Thyroid gland (tissue), 4 donors: ENCODE data around the gene DPP10. TPM values are rescaled to one million over a fixed set of nuclear protein-coding genes. Genes with fewer than 3 reads are reported as not detected.

Experiments
- DNase-seq, 2 donors: peaks; one replicate each; pipeline ENCODE4 v3.0.0-alpha.2; 2019
- H3K27ac ChIP-seq, 3 donors: fragments of 200-600 bp; sonication (generic); 1 replicate in 2 of 3; 2 replicates in 1 of 3; pipeline ENCODE4 v1.5.1; 2016 to 2019; ENCODE audit warnings: mild to moderate bottlenecking in 1 of 3, moderate library complexity in 1 of 3
- H3K27me3 ChIP-seq: fragments of 200-600 bp; sonication (generic); one replicate; pipeline ENCODE4 v1.5.1; 2019
- H3K36me3 ChIP-seq, 2 donors: fragments of 200-600 bp; sonication (generic); one replicate each; pipeline ENCODE4 v1.5.1; 2016 to 2019
- H3K4me1 ChIP-seq, 2 donors: fragments of 200-600 bp; sonication (generic); one replicate each; pipeline ENCODE4 v1.5.1; 2017 to 2019
- H3K4me3 ChIP-seq, 3 donors: fragments of 200-600 bp; sonication (generic); replicated peaks in 1 of 3; 1 replicate in 2 of 3; 2 replicates in 1 of 3; pipeline ENCODE4 v1.5.1; 2016; ENCODE audit warnings: mild to moderate bottlenecking in 1 of 3
- H3K9me3 ChIP-seq: fragments of 200-600 bp; sonication (generic); one replicate; pipeline ENCODE4 v1.5.1; 2017
- CTCF ChIP-seq, 6 experiments: fragments of 200-600 bp in 3 of 6; fragments of 450-650 bp in 3 of 6; sonication (generic) in 3 of 6; IDR thresholded peaks; one replicate each; pipeline ENCODE4 v1.5.1; 2016 to 2019; ENCODE audit warnings: antibody characterized with exemption in 6 of 6, mild to moderate bottlenecking in 2 of 6, inconsistent platforms in 1 of 6, moderate library complexity in 1 of 6
- POLR2A ChIP-seq, 2 donors: fragments of 450-650 bp; IDR thresholded peaks; one replicate each; pipeline ENCODE4 v1.6.1; 2017; ENCODE audit warnings: antibody characterized with exemption in 2 of 2, mild to moderate bottlenecking in 2 of 2, moderate library complexity in 1 of 2
- WGBS, 2 donors: methylation state at CpG; one replicate each; pipeline ENCODE4 v1.1.5; 2017; 5-methylcytosine and 5-hydroxymethylcytosine counted together
- intact Hi-C: fragments of 100-400 bp; cut with DNase I; formaldehyde crosslinking; loops from one replicate; pipeline ENCODE4 v1.15.1; 2023
- total RNA-seq, 4 donors: library from RNA; depleted of rRNA; stranded (reverse); fragments of >200 nt; gene quantifications; one replicate each; pipeline ENCODE4 v1.2.3, GENCODE V29; 2016

Gene DPP10
- total RNA-seq, 4 donors from 2014 or later, result 0.63 to 1.3 TPM; not detected in 2

DNA sequence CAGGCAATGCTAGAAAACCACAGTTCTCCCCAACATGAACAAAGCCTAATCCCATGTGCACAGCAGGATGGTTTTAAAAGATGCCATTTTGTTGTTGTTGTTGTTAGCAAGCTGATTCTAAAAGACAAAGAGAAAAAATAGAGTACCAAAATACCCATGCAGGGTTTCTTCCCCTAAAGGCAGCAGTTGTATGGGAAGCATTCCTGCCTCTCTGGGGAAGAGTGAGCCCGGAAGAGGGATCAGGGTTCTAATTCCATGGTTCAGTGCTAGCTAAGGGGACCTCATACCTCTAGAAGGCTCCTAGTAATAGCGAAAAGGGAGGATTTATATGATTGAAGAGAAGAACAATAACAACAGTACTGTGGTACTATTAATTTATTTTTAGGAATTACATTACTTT, 327.6 kb downstream of the DPP10 start:
- H3K4me3 ChIP-seq, result no peak overlapping the region
- no peak for DNase-seq
- no peak overlapping the region for H3K27ac ChIP-seq
- no peaks in the 10 kb centered on the region for H3K27me3 ChIP-seq
- TF ChIP-seq POLR2A (IDR thresholded peaks at IDR 0.05), result no peak
- no peak for TF ChIP-seq CTCF (IDR thresholded peaks at IDR 0.05)
- no peaks in the 10 kb centered on the region for H3K4me1 ChIP-seq
- intact Hi-C loops, result no loop called here
- H3K9me3 ChIP-seq, result no peaks in the 10 kb centered on the region
- H3K36me3 ChIP-seq, result no peaks in the 10 kb centered on the region
- WGBS, 2 donors, result 88 to 90% methylated on average over 2 of the region's 2 CpGs

- Histone ChIP-seq H3K9me3 (no peaks in the 10 kb centered on the region), H3K27ac (no peak overlapping the region), H3K27me3 (no peaks in the 10 kb centered on the region), H3K4me3 (no peak overlapping the region), H3K4me1 (no peaks in the 10 kb centered on the region), H3K36me3 (no peaks in the 10 kb centered on the region)
- no peak for DNase-seq
- 22 to 24% methylated on average over 1 of the region's 1 CpG for WGBS, 2 donors
- intact Hi-C loops, result no loop called here
- no peak for TF ChIP-seq CTCF (IDR thresholded peaks at IDR 0.05)
- no peak for TF ChIP-seq POLR2A (IDR thresholded peaks at IDR 0.05)
Measured at GRCh38 chr2:114784046-114784445, 341.6 kb downstream of the DPP10 start.

DNA sequence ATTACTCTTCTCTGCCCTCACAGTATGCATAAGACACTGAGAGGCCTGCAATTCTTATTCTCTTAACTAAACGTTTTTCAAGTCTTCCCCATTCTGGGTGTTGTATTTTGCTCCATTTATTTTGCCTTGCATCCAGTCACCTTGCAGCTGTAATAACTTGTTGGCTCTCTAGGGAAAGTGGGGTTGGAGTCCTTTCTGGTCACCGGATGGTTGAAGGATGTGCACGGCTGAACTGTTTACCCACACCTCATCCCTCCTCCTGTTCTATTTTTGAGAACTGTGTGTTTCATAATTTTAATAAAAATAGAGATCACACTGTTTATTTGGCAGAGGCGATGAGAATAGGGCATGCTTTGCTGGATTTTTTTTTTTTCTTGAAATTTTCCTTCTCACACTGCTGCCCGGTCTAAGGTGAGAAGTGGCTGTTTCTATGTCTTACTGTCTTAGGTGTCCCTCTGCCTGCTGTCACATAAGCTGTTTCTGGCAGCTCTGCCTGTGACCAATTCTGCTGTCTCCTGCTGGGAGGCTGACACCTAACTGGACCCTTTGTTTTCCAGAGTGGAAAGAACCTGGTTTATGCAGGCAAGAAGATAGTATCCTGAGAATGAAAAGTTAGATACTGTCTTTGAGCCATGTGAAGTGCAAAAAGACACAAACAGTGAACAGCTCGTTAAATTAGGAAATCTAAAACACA, 342.6 kb downstream of the DPP10 start:
- no peak overlapping the region for H3K27ac ChIP-seq
- TF ChIP-seq POLR2A (IDR thresholded peaks at IDR 0.05) (no peak), CTCF (IDR thresholded peaks at IDR 0.05) (no peak)
- H3K4me3 ChIP-seq, result no peak overlapping the region
- WGBS, 2 donors, result 38 to 44% methylated on average over 6 of the region's 6 CpGs
- DNase-seq, result no peak
- no peaks in the 10 kb centered on the region for H3K36me3 ChIP-seq
- no peaks in the 10 kb centered on the region for H3K4me1 ChIP-seq
- no peaks in the 10 kb centered on the region for H3K27me3 ChIP-seq
- intact Hi-C loops, result no loop called here
- H3K9me3 ChIP-seq, result no peaks in the 10 kb centered on the region

DNA sequence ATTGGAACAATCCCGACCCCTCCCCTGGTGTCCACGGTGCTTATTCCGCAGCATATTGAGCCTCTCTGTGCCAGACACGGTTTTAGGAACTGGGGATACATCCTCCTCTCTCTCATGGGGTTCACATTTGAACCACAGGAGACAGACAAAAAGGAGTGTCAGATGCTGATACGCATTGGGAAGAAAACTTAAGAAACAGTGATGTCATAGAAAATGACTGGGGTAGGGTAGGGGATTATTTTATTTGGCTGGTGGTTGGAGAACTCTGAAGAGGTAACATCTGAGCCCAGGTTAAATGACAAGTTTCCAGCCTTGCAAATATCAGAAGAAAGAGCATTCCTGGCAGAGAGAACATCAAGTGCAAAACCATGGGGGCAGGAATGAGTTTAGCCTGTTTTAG, 344.5 kb downstream of the DPP10 start:
- no peak for DNase-seq
- Histone ChIP-seq H3K27ac (no peak overlapping the region), H3K9me3 (no peaks in the 10 kb centered on the region), H3K4me1 (no peaks in the 10 kb centered on the region), H3K36me3 (no peaks in the 10 kb centered on the region), H3K27me3 (no peaks in the 10 kb centered on the region), H3K4me3 (no peak overlapping the region)
- TF ChIP-seq CTCF (IDR thresholded peaks at IDR 0.05) (no peak), POLR2A (IDR thresholded peaks at IDR 0.05) (no peak)
- 88 to 92% methylated on average over 5 of the region's 5 CpGs for WGBS, 2 donors
- intact Hi-C loops, result no loop called here

GRCh38 chr2:114787486-114787885, 345.0 kb downstream of the DPP10 start:
- no peaks in the 10 kb centered on the region for H3K27me3 ChIP-seq
- intact Hi-C loops, result no loop called here
- H3K4me1 ChIP-seq, result no peaks in the 10 kb centered on the region
- WGBS, 2 donors, result 85 to 88% methylated on average over 3 of the region's 3 CpGs
- no peaks in the 10 kb centered on the region for H3K9me3 ChIP-seq
- TF ChIP-seq POLR2A (IDR thresholded peaks at IDR 0.05) (no peak), CTCF (IDR thresholded peaks at IDR 0.05) (no peak)
- H3K4me3 ChIP-seq, result no peak overlapping the region
- DNase-seq, result no peak
- H3K27ac ChIP-seq, result no peak overlapping the region
- no peaks in the 10 kb centered on the region for H3K36me3 ChIP-seq
